H1 (cell line): ENCODE measurements around the gene NCSTN. TPM values are rescaled to one million over a fixed set of nuclear protein-coding genes. Genes with fewer than 3 reads are reported as not detected.

Source experiments
- CTCF ChIA-PET: fragments of 300-600 bp; sonication (Branson Sonifier 250); formaldehyde crosslinking; loops from one replicate; lab custom pipeline; 2021; ENCODE audit not compliant: partially characterized antibody; lab: Charles Lee
- POLR2A ChIA-PET: fragments of 300-600 bp; sonication (Branson Sonifier 250); formaldehyde crosslinking; loops from one replicate; lab custom pipeline; 2021; ENCODE audit warnings: inconsistent platforms; ENCODE audit not compliant: partially characterized antibody; lab: Charles Lee
- DNase-seq, 2 experiments: peaks; one replicate each; pipeline versions ENCODE4 v3.0.0 to v3.0.0-alpha.2; 2010 to 2022; ENCODE audit warnings: low spot score in 2 of 2, low read depth in 1 of 2, mixed read lengths in 1 of 2
- FAIRE-seq: peaks from 2 replicates; lab custom pipeline; 2011; peaks lifted over from hg19 to GRCh38; lab: Jason Lieb, UNC
- H2AFZ ChIP-seq: 2 replicates; pipeline ENCODE4 v1.8.1; 2012; ENCODE audit warnings: low read length, inconsistent platforms
- H2AK5ac ChIP-seq: 2 replicates; pipeline ENCODE4 v1.6.1; 2013; ENCODE audit warnings: low read depth, low read length
- H2BK120ac ChIP-seq: replicated peaks from 2 replicates; pipeline ENCODE3; 2013; ENCODE audit warnings: low read depth, low read length, inconsistent platforms
- H2BK12ac ChIP-seq: 2 replicates; pipeline ENCODE4 v1.6.1; 2013; ENCODE audit warnings: low read depth, low read length
- H2BK15ac ChIP-seq: 2 replicates; pipeline ENCODE4 v1.6.1; 2013; ENCODE audit warnings: low read length
- H2BK20ac ChIP-seq: 2 replicates; pipeline ENCODE4 v1.6.1; 2013; ENCODE audit warnings: low read length
- H2BK5ac ChIP-seq: 2 replicates; pipeline ENCODE4 v1.6.1; 2013; ENCODE audit warnings: low read depth, low read length
- H3K14ac ChIP-seq: 2 replicates; pipeline ENCODE4 v1.6.1; 2013; ENCODE audit warnings: inconsistent platforms; ENCODE audit not compliant: insufficient read length
- H3K18ac ChIP-seq: 2 replicates; pipeline ENCODE4 v1.6.1; 2013; ENCODE audit warnings: low read length; ENCODE audit errors: extremely low read depth
- H3K23ac ChIP-seq: 2 replicates; pipeline ENCODE4 v1.6.1; 2013; ENCODE audit warnings: inconsistent platforms; ENCODE audit not compliant: insufficient read length
- H3K23me2 ChIP-seq: 2 replicates; pipeline ENCODE4 v1.6.1; 2013; ENCODE audit warnings: low read depth, low read length
- H3K27ac ChIP-seq: 2 replicates; pipeline ENCODE4 v1.6.1; 2011; ENCODE audit warnings: low read depth, low read length, inconsistent platforms
- H3K27me3 ChIP-seq, 4 experiments: replicated peaks in 1 of 4; 1 replicate in 1 of 4; 2 replicates in 3 of 4; pipeline versions ENCODE4 v1.6.1 to v1.8.1; 2011 to 2013; ENCODE audit warnings: low read length in 3 of 4, mild to moderate bottlenecking in 3 of 4, inconsistent platforms in 2 of 4, mixed read lengths in 2 of 4, moderate library complexity in 1 of 4; ENCODE audit not compliant: control insufficient read depth in 3 of 4, insufficient read depth in 3 of 4; ENCODE audit errors: extremely low read depth in 1 of 4
- H3K36me3 ChIP-seq, 4 experiments: 2 replicates each; pipeline versions ENCODE4 v1.6.1 to v1.8.1; 2011 to 2013; ENCODE audit warnings: mild to moderate bottlenecking in 4 of 4, low read length in 3 of 4, moderate library complexity in 2 of 4, control low read depth in 1 of 4, inconsistent platforms in 1 of 4; ENCODE audit not compliant: insufficient read depth in 4 of 4, control insufficient read depth in 2 of 4
- H3K4ac ChIP-seq: replicated peaks from 2 replicates; pipeline ENCODE3; 2013; ENCODE audit warnings: low read length, low read depth, mixed read lengths, inconsistent platforms; ENCODE audit not compliant: insufficient read length
- H3K4me1 ChIP-seq, 4 experiments: replicated peaks in 1 of 4; 1 replicate in 1 of 4; 2 replicates in 3 of 4; pipeline versions ENCODE4 v1.6.1 to v1.8.1; 2011 to 2013; ENCODE audit warnings: low read length in 3 of 4, inconsistent platforms in 2 of 4, mixed read lengths in 1 of 4; ENCODE audit not compliant: insufficient read depth in 4 of 4, control insufficient read depth in 3 of 4
- H3K4me2 ChIP-seq, 2 experiments: 2 replicates each; pipeline versions ENCODE4 v1.6.1 to v1.8.1; 2011 to 2013; ENCODE audit warnings: low read depth in 2 of 2, low read length in 2 of 2, control low read depth in 1 of 2, inconsistent platforms in 1 of 2, mild to moderate bottlenecking in 1 of 2; ENCODE audit not compliant: insufficient read depth in 1 of 2
- H3K4me3 ChIP-seq, 4 experiments: fragments of 200-600, 300-600 bp in 1 of 4; sonication (generic), shearing (Covaris generic), sonication (Bioruptor Twin) in 1 of 4; 2 replicates each; pipeline versions ENCODE4 v1.5.1 to v1.8.1; 2011 to 2016; ENCODE audit warnings: low read length in 4 of 4, low read depth in 3 of 4, control low read depth in 2 of 4, inconsistent platforms in 2 of 4, mild to moderate bottlenecking in 2 of 4, mixed read lengths in 1 of 4, moderate library complexity in 1 of 4; ENCODE audit not compliant: insufficient read depth in 2 of 4; ENCODE audit errors: extremely low read depth in 1 of 4
- H3K56ac ChIP-seq: replicated peaks from 2 replicates; pipeline ENCODE3; 2013; ENCODE audit warnings: low read depth, mild to moderate bottlenecking, mixed read lengths, low read length, inconsistent platforms; ENCODE audit not compliant: insufficient read length
- H3K79me1 ChIP-seq: 2 replicates; pipeline ENCODE4 v1.6.1; 2013; ENCODE audit warnings: low read depth, low read length, control low read depth
- H3K79me2 ChIP-seq, 2 experiments: 2 replicates each; pipeline versions ENCODE4 v1.6.1 to v1.8.1; 2012 to 2013; ENCODE audit warnings: low read length in 2 of 2, mild to moderate bottlenecking in 2 of 2, inconsistent platforms in 1 of 2; ENCODE audit not compliant: insufficient read depth in 2 of 2, control insufficient read depth in 1 of 2
- H3K9ac ChIP-seq, 4 experiments: replicated peaks in 1 of 4; 1 replicate in 1 of 4; 2 replicates in 3 of 4; pipeline versions ENCODE4 v1.6.1 to v1.8.1; 2011 to 2013; ENCODE audit warnings: low read depth in 3 of 4, low read length in 3 of 4, control low read depth in 2 of 4, mild to moderate bottlenecking in 2 of 4, moderate library complexity in 2 of 4, inconsistent platforms in 1 of 4; ENCODE audit errors: extremely low read depth in 1 of 4
- H3K9me3 ChIP-seq, 2 experiments: 2 replicates each; pipeline versions ENCODE4 v1.6.1 to v1.8.1; 2012 to 2013; ENCODE audit warnings: mild to moderate bottlenecking in 2 of 2, moderate library complexity in 2 of 2, control low read depth in 1 of 2, inconsistent platforms in 1 of 2, low read depth in 1 of 2, low read length in 1 of 2, mixed read lengths in 1 of 2; ENCODE audit not compliant: insufficient read depth in 2 of 2
- H4K20me1 ChIP-seq, 2 experiments: replicated peaks in 1 of 2; 2 replicates each; pipeline versions ENCODE3 to v1.8.1; 2011 to 2013; ENCODE audit warnings: inconsistent platforms in 2 of 2, low read length in 2 of 2, mild to moderate bottlenecking in 1 of 2; ENCODE audit not compliant: insufficient read depth in 2 of 2, control insufficient read depth in 1 of 2
- H4K5ac ChIP-seq: 2 replicates; pipeline ENCODE4 v1.6.1; 2013; ENCODE audit warnings: low read length, low read depth, mixed read lengths, inconsistent platforms; ENCODE audit not compliant: insufficient read length
- H4K8ac ChIP-seq: 2 replicates; pipeline ENCODE4 v1.8.0; 2013; ENCODE audit warnings: mild to moderate bottlenecking, moderate library complexity, low read length, inconsistent platforms; ENCODE audit not compliant: insufficient read depth; ENCODE audit errors: extremely low read depth
- H4K91ac ChIP-seq: replicated peaks from 2 replicates; pipeline ENCODE3; 2013; ENCODE audit warnings: low read length, mixed read lengths, inconsistent platforms; ENCODE audit not compliant: insufficient read length
- BACH1 ChIP-seq: IDR thresholded peaks from 2 replicates; pipeline ENCODE4 v1.6.1; 2012; ENCODE audit warnings: low read length, improper control_type of control experiment
- BCL11A ChIP-seq, 2 experiments: IDR thresholded peaks; one replicate each; pipeline ENCODE4 v1.6.1; 2011; ENCODE audit warnings: low read depth in 2 of 2, low read length in 2 of 2, mild to moderate bottlenecking in 2 of 2
- CREB1 ChIP-seq: IDR thresholded peaks from 2 replicates; pipeline ENCODE4 v1.6.1; 2012; ENCODE audit warnings: inconsistent platforms
- KDM4A ChIP-seq: IDR thresholded peaks from one replicate; pipeline ENCODE4 v1.7.1; 2012; ENCODE audit warnings: low read depth, mild to moderate bottlenecking, moderate library complexity, low read length, inconsistent platforms; ENCODE audit not compliant: severe bottlenecking
- KDM5A ChIP-seq: fragments of 200-600 bp; IDR thresholded peaks from 2 replicates; pipeline ENCODE4 v1.7.1; 2012; ENCODE audit warnings: mild to moderate bottlenecking, low read length, inconsistent platforms, mixed read lengths
- MAFK ChIP-seq: IDR thresholded peaks from 2 replicates; pipeline ENCODE4 v1.6.1; 2012; ENCODE audit warnings: low read depth, mild to moderate bottlenecking, improper control_type of control experiment, low read length
- NRF1 ChIP-seq: IDR thresholded peaks from 2 replicates; pipeline ENCODE4 v1.6.1; 2011; ENCODE audit warnings: mild to moderate bottlenecking, low read depth, low read length, improper control_type of control experiment
- PHF8 ChIP-seq: fragments of 200-600 bp; sonication (generic); conservative IDR thresholded peaks from 2 replicates; pipeline ENCODE4 v1.7.1; 2012; ENCODE audit warnings: low read depth, mild to moderate bottlenecking, inconsistent platforms, low read length, moderate library complexity
- RFX5 ChIP-seq: IDR thresholded peaks from 2 replicates; pipeline ENCODE4 v1.6.1; 2011; ENCODE audit warnings: low read depth, low read length, improper control_type of control experiment, borderline replicate concordance
- SIRT6 ChIP-seq: IDR thresholded peaks from one replicate; pipeline ENCODE4 v1.7.1; 2012; ENCODE audit warnings: low read length, inconsistent platforms
- TAF7 ChIP-seq: optimal IDR thresholded peaks from 2 replicates; pipeline ENCODE3; 2011; ENCODE audit warnings: low read depth, mild to moderate bottlenecking, inconsistent platforms, low read length, moderate library complexity, borderline replicate concordance
- TBP ChIP-seq: IDR thresholded peaks from 2 replicates; pipeline ENCODE4 v1.6.1; 2011; ENCODE audit warnings: low read depth, low read length, improper control_type of control experiment
- TCF12 ChIP-seq: IDR thresholded peaks from 2 replicates; pipeline ENCODE4 v1.6.1; 2011; ENCODE audit warnings: low read depth, mild to moderate bottlenecking, low read length
- USF2 ChIP-seq: IDR thresholded peaks from 2 replicates; pipeline ENCODE4 v1.6.1; 2011; ENCODE audit warnings: low read length, improper control_type of control experiment
- WGBS, 2 experiments: shearing (Covaris generic) in 1 of 2; methylation state at CpG; one replicate each; pipeline versions ENCODE4 v1.1.6 to v1.1.7; 2013 to 2015; ENCODE audit warnings: low lambda C conversion rate in 2 of 2, mixed read lengths in 2 of 2, inconsistent platforms in 1 of 2, low coverage in 1 of 2, missing lambda C conversion rate in 1 of 2; ENCODE audit not compliant: insufficient replicate concordance in 2 of 2, insufficient coverage in 1 of 2, insufficient read length in 1 of 2; ENCODE audit errors: extremely low coverage in 1 of 2, missing lambda C conversion rate in 1 of 2; 5-methylcytosine and 5-hydroxymethylcytosine counted together
- polyA plus RNA-seq, 7 experiments: library from polyadenylated mRNA; depleted of rRNA in 3 of 7; stranded (reverse) in 5 of 7; unstranded in 2 of 7; fragments of >200 nt in 5 of 7; fragments of 200-250 nt in 2 of 7; gene quantifications; 1 replicate in 5 of 7; 2 replicates in 1 of 7; 4 replicates in 1 of 7; pipeline versions ENCODE4 v1.2.1 to v1.2.3, GENCODE V29; 2011 to 2013; ENCODE audit warnings: missing spikeins in 2 of 7, mixed read lengths in 2 of 7
- total RNA-seq: library from RNA; stranded (reverse); fragmentation: NEBNext Ultra II Directional; extraction: Animal tissue kit (Norgen Biotek cat#: 25700); gene quantifications from 2 replicates; pipeline ENCODE4 v1.2.1, GENCODE V29; 2021

Gene NCSTN
- total and polyA plus RNA-seq, 2 of the 8 experiments (the other 6 are each of a cell fraction or from before 2014, with no cell fraction given) = 64.7 to 125 TPM

- no peak overlapping the region for H2AFZ ChIP-seq
- H2AK5ac ChIP-seq = no peak overlapping the region
- WGBS, 2 experiments = 88% methylated on average over 4 of the region's 4 CpGs; no CpG with 5 or more reads in 1 of the 2 experiments
- no peak overlapping the region for H4K5ac ChIP-seq
- H3K4me1 ChIP-seq = no peaks in the 10 kb centered on the region
- no peak overlapping the region for H3K27ac ChIP-seq
- H3K4ac ChIP-seq = no peak overlapping the region
- H3K18ac ChIP-seq = no peak overlapping the region
- no peak overlapping the region for H2BK15ac ChIP-seq
- H4K20me1 ChIP-seq = peaks cover 0 to 5% of the 10 kb centered on the region in 2 experiments
- H2BK20ac ChIP-seq = no peak overlapping the region
- DNase-seq = no peak
- no peak overlapping the region for H2BK120ac ChIP-seq
- H2BK5ac ChIP-seq = no peak overlapping the region
- CTCF ChIA-PET = interaction anchor here (0.5 to 26.0 kb wide), 13 partner anchors 12 to 254 kb away, joined by 3 to 683 read pairs (median 6); partner anchors contain the start of gene NHLH1
- H2BK12ac ChIP-seq = no peak overlapping the region
- no peak overlapping the region for H3K4me2 ChIP-seq
- H3K36me3 ChIP-seq = peaks cover 34 to 78% (median 63%) of the 10 kb centered on the region in 4 experiments
- no peaks in the 10 kb centered on the region for H3K27me3 ChIP-seq
- POLR2A ChIA-PET = interaction anchor here (0.6 to 17.2 kb wide), 6 partner anchors 8 to 90 kb away, joined by 3 to 244 read pairs (median 8); partner anchors contain the start of genes COPA, DCAF8, NCSTN and NHLH1
- no peaks in the 10 kb centered on the region for H3K79me2 ChIP-seq
- no peak overlapping the region for H4K91ac ChIP-seq
- no peaks in the 10 kb centered on the region for H3K23me2 ChIP-seq
- no peak overlapping the region for H3K9ac ChIP-seq
- H3K9me3 ChIP-seq = no peaks in the 10 kb centered on the region
- H3K56ac ChIP-seq = no peak overlapping the region
- H3K14ac ChIP-seq = no peak overlapping the region
- H3K23ac ChIP-seq = no peak overlapping the region
- H4K8ac ChIP-seq = no peak overlapping the region; the same call in 1 of the 2 replicates
- no peak overlapping the region for H3K4me3 ChIP-seq
- H3K79me1 ChIP-seq = no peaks in the 10 kb centered on the region
- no peak for FAIRE-seq
- TF ChIP-seq KDM5A (no peak), TCF12 (no peak), BACH1 (no peak), RFX5 (no peak), USF2 (no peak), PHF8 (no peak), BCL11A (IDR thresholded peaks at IDR 0.05; ENCODE audit: low read depth in 2 of 2, low read length in 2 of 2) (no peak), MAFK (no peak), NRF1 (no peak), CREB1 (no peak), TBP (no peak), KDM4A (no peak), SIRT6 (no peak), TAF7 (no peak)
Observed at GRCh38 chr1:160351629-160352028, 8.4 kb downstream of the NCSTN start.
